H1 (cell line): ENCODE measurements around the gene PHLDA2. TPM values are rescaled to one million over a fixed set of nuclear protein-coding genes. Genes with fewer than 3 reads are reported as not detected.

Source experiments
- CHD7 ChIP-seq: fragments of 300-600 bp; sonication (generic); IDR thresholded peaks from 2 replicates; pipeline ENCODE4 v1.7.1; 2012; ENCODE audit warnings: low read length, moderate library complexity, mild to moderate bottlenecking, inconsistent platforms; ENCODE audit not compliant: insufficient replicate concordance
- CTBP2 ChIP-seq: IDR thresholded peaks from 2 replicates; pipeline ENCODE4 v1.7.0; 2011; ENCODE audit warnings: borderline replicate concordance, mild to moderate bottlenecking, moderate library complexity, mixed read lengths, low read length; ENCODE audit not compliant: insufficient read depth, insufficient read length
- FOSL1 ChIP-seq: IDR thresholded peaks from 2 replicates; pipeline ENCODE4 v1.6.1; 2011; ENCODE audit warnings: mild to moderate bottlenecking, low read depth, low read length, moderate library complexity; ENCODE audit not compliant: insufficient read depth
- NRF1 ChIP-seq: IDR thresholded peaks from 2 replicates; pipeline ENCODE4 v1.6.1; 2011; ENCODE audit warnings: mild to moderate bottlenecking, low read depth, low read length, improper control_type of control experiment
- POU5F1 ChIP-seq: IDR thresholded peaks from 2 replicates; pipeline ENCODE4 v1.6.1; 2011; ENCODE audit warnings: low read depth, mild to moderate bottlenecking, low read length, moderate library complexity
- RBBP5 ChIP-seq: IDR thresholded peaks from 2 replicates; pipeline ENCODE4 v1.7.1; 2012; ENCODE audit warnings: low read depth, mild to moderate bottlenecking, inconsistent platforms, low read length, moderate library complexity, borderline replicate concordance
- SIX5 ChIP-seq: IDR thresholded peaks from 2 replicates; pipeline ENCODE4 v1.6.1; 2011; ENCODE audit warnings: mild to moderate bottlenecking, low read depth, low read length
- SP1 ChIP-seq: IDR thresholded peaks from 2 replicates; pipeline ENCODE4 v1.6.1; 2011; ENCODE audit warnings: low read depth, low read length
- YY1 ChIP-seq: IDR thresholded peaks from 2 replicates; pipeline ENCODE4 v1.6.1; 2011; ENCODE audit warnings: low read depth, mild to moderate bottlenecking, low read length
- ZNF274 ChIP-seq: IDR thresholded peaks from 2 replicates; pipeline ENCODE4 v1.7.0; 2012; ENCODE audit warnings: low read length, borderline replicate concordance; ENCODE audit errors: extremely low read depth
- polyA plus RNA-seq, 7 experiments: library from polyadenylated mRNA; depleted of rRNA in 3 of 7; stranded (reverse) in 5 of 7; unstranded in 2 of 7; fragments of >200 nt in 5 of 7; fragments of 200-250 nt in 2 of 7; gene quantifications; 1 replicate in 5 of 7; 2 replicates in 1 of 7; 4 replicates in 1 of 7; pipeline versions ENCODE4 v1.2.1 to v1.2.3, GENCODE V29; 2011 to 2013; ENCODE audit warnings: missing spikeins in 2 of 7, mixed read lengths in 2 of 7
- total RNA-seq: library from RNA; stranded (reverse); fragmentation: NEBNext Ultra II Directional; extraction: Animal tissue kit (Norgen Biotek cat#: 25700); gene quantifications from 2 replicates; pipeline ENCODE4 v1.2.1, GENCODE V29; 2021

PHLDA2 gene
- total and polyA plus RNA-seq, 2 of the 8 experiments (the other 6 are each of a cell fraction or from before 2014, with no cell fraction given): 5.2 to 7.6 TPM

GRCh38 chr11:2923446-2924375, 5.5 kb downstream of the PHLDA2 start (continued):
- no peak for TF ChIP-seq CHD7
- no peak for TF ChIP-seq SIX5
- no peak for TF ChIP-seq SP1
- no peak for TF ChIP-seq CTBP2
- no peak for TF ChIP-seq RBBP5
- TF ChIP-seq YY1: no peak
- TF ChIP-seq ZNF274: no peak
- TF ChIP-seq FOSL1: no peak
- TF ChIP-seq POU5F1: no peak
- TF ChIP-seq NRF1: no peak
